Spleen (tissue), 13 donors: ENCODE data around the gene METTL23. TPM values are rescaled to one million over a fixed set of nuclear protein-coding genes. Genes with fewer than 3 reads are reported as not detected.

Experiments
- DNase-seq: peaks from one replicate; pipeline ENCODE4 v3.0.0-alpha.2; 2020
- H3K27ac ChIP-seq, 8 donors: fragments of 200-600 bp; sonication (generic) in 7 of 8; 1 replicate in 4 of 8; 2 replicates in 4 of 8; pipeline versions ENCODE4 v1.5.0 to v1.8.0; 2016 to 2021; ENCODE audit warnings: inconsistent platforms in 4 of 8, mild to moderate bottlenecking in 4 of 8, moderate library complexity in 1 of 8
- H3K27me3 ChIP-seq, 7 donors: fragments of 200-600 bp; sonication (generic) in 6 of 7; replicated peaks in 1 of 7; 1 replicate in 4 of 7; 2 replicates in 3 of 7; pipeline versions ENCODE4 v1.5.0 to v1.8.0; 2016 to 2021; ENCODE audit warnings: inconsistent platforms in 3 of 7, mild to moderate bottlenecking in 1 of 7
- H3K36me3 ChIP-seq, 6 donors: fragments of 200-600 bp; sonication (generic) in 5 of 6; 1 replicate in 4 of 6; 2 replicates in 2 of 6; pipeline versions ENCODE4 v1.5.0 to v1.8.0; 2016 to 2021; ENCODE audit warnings: inconsistent platforms in 2 of 6
- H3K4me1 ChIP-seq, 6 donors: fragments of 200-600 bp; sonication (generic) in 5 of 6; 1 replicate in 3 of 6; 2 replicates in 3 of 6; pipeline versions ENCODE4 v1.5.0 to v1.8.0; 2016 to 2021; ENCODE audit warnings: inconsistent platforms in 3 of 6
- H3K4me3 ChIP-seq, 8 donors: fragments of 200-600 bp; sonication (generic) in 7 of 8; 1 replicate in 4 of 8; 2 replicates in 4 of 8; pipeline versions ENCODE4 v1.5.0 to v1.8.0; 2016 to 2021; ENCODE audit warnings: inconsistent platforms in 4 of 8, mild to moderate bottlenecking in 4 of 8, moderate library complexity in 2 of 8
- H3K9me3 ChIP-seq, 8 donors: fragments of 200-600 bp; sonication (generic) in 7 of 8; 1 replicate in 4 of 8; 2 replicates in 4 of 8; pipeline versions ENCODE4 v1.5.0 to v1.8.0; 2016 to 2021; ENCODE audit warnings: inconsistent platforms in 4 of 8
- CTCF ChIP-seq, 11 experiments: fragments of 200-600 bp in 7 of 11; fragments of 450-650 bp in 4 of 11; sonication (generic) in 4 of 11; IDR thresholded peaks in 8 of 11; conservative IDR thresholded peaks in 3 of 11; 1 replicate in 7 of 11; 2 replicates in 4 of 11; pipeline versions ENCODE4 v1.4.0 to v1.8.0; 2016 to 2021; ENCODE audit warnings: antibody characterized with exemption in 11 of 11, inconsistent platforms in 4 of 11, mild to moderate bottlenecking in 1 of 11
- POLR2A ChIP-seq, 3 donors: fragments of 450-650 bp; IDR thresholded peaks; one replicate each; pipeline ENCODE4 v1.5.1; 2017; ENCODE audit warnings: antibody characterized with exemption in 3 of 3, mild to moderate bottlenecking in 1 of 3
- POLR2AphosphoS5 ChIP-seq, 3 donors: sonication (generic); formaldehyde crosslinking; IDR thresholded peaks; one replicate each; pipeline ENCODE4 v1.5.1; 2017; ENCODE audit warnings: antibody characterized with exemption in 3 of 3
- WGBS, 5 donors: extraction: QIAGEN DNeasy Blood & Tissue Kit in 3 of 5; methylation state at CpG; one replicate each; pipeline versions ENCODE4 v1.1.5 to v1.1.7; 2013 to 2018; 5-methylcytosine and 5-hydroxymethylcytosine counted together
- intact Hi-C: fragments of 100-400 bp; cut with DNase I; formaldehyde crosslinking; loops from one replicate; pipeline ENCODE4 v1.15.0; 2023; ENCODE audit warnings: low total_unique reads
- long read RNA-seq, 2 donors: transcript quantifications; one replicate each; lab custom pipeline, GENCODE V29; 2026
- polyA plus RNA-seq, 3 donors: library from polyadenylated mRNA; stranded (reverse); fragments of 200-250 nt; gene quantifications; one replicate each; pipeline ENCODE4 v1.2.1, GENCODE V29; 2013
- total RNA-seq, 7 donors: library from RNA; depleted of rRNA in 3 of 7; stranded (reverse); fragments of >200 nt in 3 of 7; fragmentation: NEBNext Ultra II Directional in 4 of 7; extraction: Animal tissue kit (Norgen Biotek cat#: 25700) in 4 of 7; gene quantifications; one replicate each; pipeline versions ENCODE4 v1.1.0 to v1.2.1, GENCODE V29; 2016 to 2021
- donor health status: healthy with polysubstance abuse.
- donor health status: DM: no; HTN: no; CAD: no; lungs with moderate emphysema.
- donor health status: DM: no; HTN: no; CAD: no.
- donor health status: Bipolar disorder and iron deficiency.
- donor health status: healthy.
- donor health status: DM: no; HTN: no; CAD: no.
- donor health status: DM: yes; HTN: yes; CAD: no.

The METTL23 gene
- total RNA-seq, result 10 to 100 TPM; 35.8 to 53.4 (median 49.1) TPM
- 10 to 100 TPM; 54.7 to 72.7 (median 57.0) TPM for polyA plus RNA-seq
- long read RNA-seq, donor 1, transcript METTL23-212 (4 exons, 1,006 nt), result major isoform, 6 of 16 reads
- long read RNA-seq, donor 1, partial matches to known transcripts, result 0 of 16 reads
- long read RNA-seq, donor 1, other reads (novel, unspliced or antisense), result 0 of 16 reads
- long read RNA-seq, donor 2, partial matches to known transcripts, result 0 of 4 reads
- long read RNA-seq, donor 2, other reads (novel, unspliced or antisense), result 0 of 4 reads

DNA sequence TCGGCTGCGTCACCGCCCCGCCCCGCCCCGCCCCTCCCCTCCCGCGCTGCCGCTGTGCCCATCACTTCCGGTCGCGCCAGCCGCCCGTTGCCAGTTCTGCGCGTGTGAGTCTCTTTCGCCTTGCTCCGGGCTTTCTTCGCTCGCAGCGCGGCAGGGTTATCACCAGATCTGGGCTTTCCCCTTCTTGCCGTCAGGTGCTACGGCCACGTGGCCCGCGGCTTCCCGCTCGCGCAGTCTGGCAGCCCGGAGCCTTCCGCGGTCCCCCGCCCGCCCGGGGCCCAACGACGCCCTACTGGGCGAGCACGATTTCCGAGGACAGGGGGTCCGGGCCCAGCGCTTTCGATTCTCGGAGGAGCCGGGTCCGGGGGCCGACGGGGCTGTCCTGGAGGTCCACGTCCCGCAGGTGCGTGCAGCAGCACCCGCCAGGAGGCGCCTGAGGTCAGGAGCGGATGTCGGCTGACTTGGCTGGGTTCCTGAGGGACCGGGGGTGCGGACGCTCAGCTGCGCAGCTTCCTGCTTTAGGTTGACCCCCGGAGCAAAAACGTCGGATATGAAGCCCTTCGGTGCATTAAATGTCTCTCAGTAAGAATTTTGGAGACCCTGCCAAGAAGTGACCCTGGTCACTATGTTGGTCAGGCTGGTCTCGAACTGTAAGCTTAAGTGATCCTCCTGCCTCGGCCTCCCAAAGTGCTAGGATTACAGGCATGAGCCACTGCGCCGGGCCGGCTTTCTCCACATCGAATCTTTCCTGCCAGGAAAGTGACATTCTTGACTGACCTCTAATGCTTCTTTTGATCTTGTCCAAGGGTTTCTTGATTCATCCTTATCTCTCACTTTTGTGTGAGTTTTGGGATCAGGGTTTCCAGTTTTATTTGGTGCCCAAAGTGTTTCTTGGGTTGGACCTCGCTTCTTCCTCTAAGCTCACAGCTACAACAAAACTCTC, at the start of gene METTL23:
TSS of gene METTL23 (plus strand) at position 64 of the 943 bp plus-strand sequence. CDS start 2,872 bp downstream, outside the sequence.
- H3K27ac ChIP-seq, result peak within 1 kb of the TSS; percentile 93 to 100 (median 100)
- TF ChIP-seq POLR2A (IDR thresholded peaks at IDR 0.05) (peak in 1 of 3 donors; percentile 30), POLR2AphosphoS5 (IDR thresholded peaks at IDR 0.05) (peak; percentile 57 to 97 (median 91)), CTCF (IDR thresholded peaks at IDR 0.05 in 8 of 11, conservative IDR thresholded peaks at IDR 0.05 in 3 of 11) (peak; percentile 60 to 86 (median 77))
- no peaks in the 10 kb centered on the region for H3K9me3 ChIP-seq
- WGBS, 5 donors, result 1 to 2% (median 1%) methylated on average over 23 to 71 of the region's 71 CpGs
- peaks cover 0 to 71% (median 48%) of the 10 kb centered on the region in 6 donors for H3K36me3 ChIP-seq
- intact Hi-C loops, result no loop called here
- DNase-seq, result peak; percentile 97
- H3K27me3 ChIP-seq, result no peaks in the 10 kb centered on the region
- peak within 1 kb of the TSS; percentile 59 to 98 (median 88) for H3K4me3 ChIP-seq
- H3K4me1 ChIP-seq, result peaks cover 41 to 87% (median 80%) of the 10 kb centered on the region in 6 donors

DNA sequence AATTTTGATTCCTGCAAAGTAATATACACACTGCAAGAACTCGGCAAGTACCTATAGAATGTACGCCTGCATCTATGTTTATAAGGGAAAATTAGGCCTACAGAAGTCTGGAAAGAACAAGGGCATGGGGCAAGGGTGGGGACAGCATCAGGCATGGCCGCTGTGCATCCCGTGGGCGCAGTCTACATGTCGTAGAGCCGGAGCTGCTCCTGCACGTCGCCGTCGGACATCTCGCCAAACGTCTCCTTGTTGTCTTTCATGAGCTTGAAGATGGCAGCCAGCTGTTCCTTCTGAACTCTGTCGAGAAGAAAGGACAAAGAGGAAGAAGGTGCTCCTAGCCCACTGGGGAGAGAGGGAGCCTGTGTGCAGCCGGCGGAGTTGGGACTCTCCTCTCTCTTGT, 49.2 kb upstream of the METTL23 start:
- 87 to 89% (median 87%) methylated on average over 16 of the region's 16 CpGs for WGBS, 5 donors
- peaks cover 9 to 47% (median 19%) of the 10 kb centered on the region in 6 donors for H3K4me1 ChIP-seq
- intact Hi-C loops, result no loop called here

DNA sequence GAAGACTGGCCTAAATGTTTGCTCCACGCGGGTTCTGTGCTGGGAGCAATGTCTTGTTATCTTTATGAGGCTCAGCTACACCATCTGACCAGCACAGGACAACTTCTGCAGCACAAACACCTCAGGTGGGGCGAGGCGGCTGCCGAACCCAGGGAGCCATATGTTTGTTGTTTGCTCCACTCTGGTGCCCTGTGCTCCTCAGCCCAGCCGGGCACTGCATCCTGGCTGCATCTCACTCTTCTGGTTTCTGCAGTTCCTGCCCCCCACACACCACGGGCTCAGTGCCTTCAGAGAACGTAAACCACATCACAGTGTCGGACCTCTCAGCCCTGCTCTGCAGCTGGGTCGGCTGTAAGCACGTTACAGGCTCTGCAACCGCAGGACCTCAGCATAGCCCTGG, 48.3 kb upstream of the METTL23 start:
- H3K27me3 ChIP-seq, result no peaks in the 10 kb centered on the region
- no peak for DNase-seq
- no peak for TF ChIP-seq POLR2A (IDR thresholded peaks at IDR 0.05)
- peak; percentile 33 to 51 (median 38) for TF ChIP-seq POLR2AphosphoS5 (IDR thresholded peaks at IDR 0.05)
- no peak overlapping the region for H3K4me3 ChIP-seq
- H3K27ac ChIP-seq, result peak overlapping the region in 6 of 8 donors; percentile 7 to 79 (median 44)
- no peaks in the 10 kb centered on the region for H3K9me3 ChIP-seq
- H3K4me1 ChIP-seq, result peaks cover 6 to 47% (median 18%) of the 10 kb centered on the region in 6 donors
- intact Hi-C loops, result no loop called here
- WGBS, 5 donors, result 56 to 76% (median 66%) methylated on average over 12 of the region's 12 CpGs
- H3K36me3 ChIP-seq, result peaks cover 0 to 59% (median 0%) of the 10 kb centered on the region in 6 donors

More for the DNA sequence above, 49.2 kb upstream of the METTL23 start:
- no peaks in the 10 kb centered on the region for H3K27me3 ChIP-seq
- no peak overlapping the region for H3K4me3 ChIP-seq
- DNase-seq, result no peak
- H3K9me3 ChIP-seq, result no peaks in the 10 kb centered on the region
- no peak for TF ChIP-seq CTCF (IDR thresholded peaks at IDR 0.05 in 8 of 11, conservative IDR thresholded peaks at IDR 0.05 in 3 of 11)
- TF ChIP-seq POLR2AphosphoS5 (IDR thresholded peaks at IDR 0.05), result peak in 1 of 3 donors; percentile 39
- peaks cover 0 to 50% (median 0%) of the 10 kb centered on the region in 6 donors for H3K36me3 ChIP-seq
- peak overlapping the region in 3 of 8 donors; percentile 48 to 79 (median 61) for H3K27ac ChIP-seq

GRCh38 chr17:76679239-76679638, 47.4 kb upstream of the METTL23 start:
- H3K27me3 ChIP-seq, result no peaks in the 10 kb centered on the region
- peak overlapping the region in 4 of 8 donors; percentile 41 to 79 (median 54) for H3K27ac ChIP-seq
- intact Hi-C loops, result no loop called here
- H3K36me3 ChIP-seq, result peaks cover 0 to 66% (median 0%) of the 10 kb centered on the region in 6 donors
- TF ChIP-seq POLR2AphosphoS5 (IDR thresholded peaks at IDR 0.05) (no peak), CTCF (IDR thresholded peaks at IDR 0.05 in 8 of 11, conservative IDR thresholded peaks at IDR 0.05 in 3 of 11) (no peak), POLR2A (IDR thresholded peaks at IDR 0.05) (no peak)
- WGBS, 5 donors, result 36 to 58% (median 50%) methylated on average over 1 of the region's 1 CpG
- DNase-seq, result no peak
- H3K4me3 ChIP-seq, result no peak overlapping the region
- peaks cover 6 to 56% (median 23%) of the 10 kb centered on the region in 6 donors for H3K4me1 ChIP-seq
- H3K9me3 ChIP-seq, result no peaks in the 10 kb centered on the region
